GM19351 (cell line): ENCODE results near the gene DGKI.

Source experiments
- ATAC-seq: cut with Tn5 transposase; IDR thresholded peaks from one replicate; pipeline ENCODE4 v1.9.1; 2021; ENCODE audit warnings: mild to moderate bottlenecking, moderate library complexity; ENCODE audit not compliant: unreplicated experiment

DGKI gene

GRCh38 chr7:137692399-137692798 is 154.4 kb downstream of the DGKI start:
- ATAC-seq = no peak

GRCh38 chr7:137691566-137691965 is 155.2 kb downstream of the DGKI start:
- ATAC-seq = no peak

- ATAC-seq = no peak
Measured at GRCh38 chr7:137690635-137691034, 156.1 kb downstream of the DGKI start.

GRCh38 chr7:137689761-137690160 is 157.0 kb downstream of the DGKI start:
- no peak for ATAC-seq

- no peak for ATAC-seq
Measured at GRCh38 chr7:137687556-137688265, 159.1 kb downstream of the DGKI start.

- no peak for ATAC-seq
Measured at GRCh38 chr7:137685433-137686164, 161.2 kb downstream of the DGKI start.

- ATAC-seq = no peak
Measured at GRCh38 chr7:137684776-137685175, 162.0 kb downstream of the DGKI start.

GRCh38 chr7:137684316-137684715 is 162.5 kb downstream of the DGKI start:
- no peak for ATAC-seq

GRCh38 chr7:137682596-137682995 is 164.2 kb downstream of the DGKI start:
- no peak for ATAC-seq

GRCh38 chr7:137681657-137682562 is 164.9 kb downstream of the DGKI start:
- ATAC-seq = no peak

GRCh38 chr7:137674551-137675409 is 172.0 kb downstream of the DGKI start:
- ATAC-seq = no peak

GRCh38 chr7:137674048-137674447 is 172.7 kb downstream of the DGKI start:
- no peak for ATAC-seq

- ATAC-seq = no peak
Measured at GRCh38 chr7:137671920-137672319, 174.9 kb downstream of the DGKI start.

- peak; percentile 67 for ATAC-seq
Measured at GRCh38 chr7:137670222-137671064, 176.3 kb downstream of the DGKI start.

- ATAC-seq = no peak
Measured at GRCh38 chr7:137669706-137670105, 177.1 kb downstream of the DGKI start.

GRCh38 chr7:137668404-137668803 is 178.4 kb downstream of the DGKI start:
- ATAC-seq = no peak

GRCh38 chr7:137667633-137668387 is 179.0 kb downstream of the DGKI start:
- no peak for ATAC-seq

GRCh38 chr7:137664846-137665245 is 181.9 kb downstream of the DGKI start:
- no peak for ATAC-seq

GRCh38 chr7:137661634-137662033 is 185.1 kb downstream of the DGKI start:
- no peak for ATAC-seq
